OCI-LY7 (cell line): ENCODE data around the gene NFATC2IP.

Source experiments
- EZH2phosphoT487 ChIP-seq: fragments of 200-600 bp; sonication (generic); IDR thresholded peaks from 2 replicates; pipeline ENCODE4 v1.6.1; 2018; ENCODE audit warnings: low read depth, borderline replicate concordance, mild to moderate bottlenecking, mixed run types, antibody characterized with exemption, low read length, moderate library complexity, mixed read lengths
- TF ChIP-seq, protein P1 (sequence below): fragments of 200-600 bp; sonication (generic); conservative IDR thresholded peaks from 2 replicates; pipeline ENCODE4 v1.5.1; 2014; ENCODE audit warnings: mild to moderate bottlenecking, antibody characterized with exemption, low read length, moderate library complexity, mixed read lengths

DNA sequence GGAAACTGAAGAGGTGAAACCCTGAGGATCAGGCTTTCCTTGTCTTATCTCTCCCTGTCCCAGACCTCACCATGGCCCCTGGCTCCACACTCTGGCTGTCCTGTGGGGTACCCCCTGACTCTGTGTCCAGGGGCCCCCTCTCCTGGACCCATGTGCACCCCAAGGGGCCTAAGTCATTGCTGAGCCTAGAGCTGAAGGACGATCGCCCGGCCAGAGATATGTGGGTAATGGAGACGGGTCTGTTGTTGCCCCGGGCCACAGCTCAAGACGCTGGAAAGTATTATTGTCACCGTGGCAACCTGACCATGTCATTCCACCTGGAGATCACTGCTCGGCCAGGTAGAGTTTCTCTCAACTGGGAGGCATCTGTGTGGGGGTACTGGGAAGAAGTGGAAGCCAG lies 17.6 kb upstream of the NFATC2IP start:
- TF ChIP-seq, protein P1, sequence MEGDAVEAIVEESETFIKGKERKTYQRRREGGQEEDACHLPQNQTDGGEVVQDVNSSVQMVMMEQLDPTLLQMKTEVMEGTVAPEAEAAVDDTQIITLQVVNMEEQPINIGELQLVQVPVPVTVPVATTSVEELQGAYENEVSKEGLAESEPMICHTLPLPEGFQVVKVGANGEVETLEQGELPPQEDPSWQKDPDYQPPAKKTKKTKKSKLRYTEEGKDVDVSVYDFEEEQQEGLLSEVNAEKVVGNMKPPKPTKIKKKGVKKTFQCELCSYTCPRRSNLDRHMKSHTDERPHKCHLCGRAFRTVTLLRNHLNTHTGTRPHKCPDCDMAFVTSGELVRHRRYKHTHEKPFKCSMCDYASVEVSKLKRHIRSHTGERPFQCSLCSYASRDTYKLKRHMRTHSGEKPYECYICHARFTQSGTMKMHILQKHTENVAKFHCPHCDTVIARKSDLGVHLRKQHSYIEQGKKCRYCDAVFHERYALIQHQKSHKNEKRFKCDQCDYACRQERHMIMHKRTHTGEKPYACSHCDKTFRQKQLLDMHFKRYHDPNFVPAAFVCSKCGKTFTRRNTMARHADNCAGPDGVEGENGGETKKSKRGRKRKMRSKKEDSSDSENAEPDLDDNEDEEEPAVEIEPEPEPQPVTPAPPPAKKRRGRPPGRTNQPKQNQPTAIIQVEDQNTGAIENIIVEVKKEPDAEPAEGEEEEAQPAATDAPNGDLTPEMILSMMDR: no peak
- TF ChIP-seq EZH2phosphoT487: no peak
